Psoas muscle (tissue), 8 donors: ENCODE data around the gene LACC1. TPM values are rescaled to one million over a fixed set of nuclear protein-coding genes. Genes with fewer than 3 reads are reported as not detected.

Experiments
- ATAC-seq, 4 donors: fragments of 200-7000 bp; cut with Tn5 transposase; one replicate each; pipeline ENCODE4 v1.9.1; 2020; ENCODE audit warnings: moderate library complexity in 3 of 4, mild to moderate bottlenecking in 2 of 4
- DNase-seq, 2 donors: peaks; one replicate each; pipeline ENCODE4 v3.0.0-alpha.2; 2020
- H3K27ac ChIP-seq: fragments of 200-600 bp; one replicate; pipeline ENCODE4 v1.8.0; 2022
- H3K27me3 ChIP-seq, 3 donors: fragments of 200-600 bp in 1 of 3; one replicate each; pipeline versions ENCODE4 v1.6.1 to v1.8.0; 2013 to 2022; ENCODE audit warnings: low read length in 2 of 3, mild to moderate bottlenecking in 2 of 3, moderate library complexity in 1 of 3; ENCODE audit not compliant: insufficient read depth in 3 of 3
- H3K36me3 ChIP-seq, 2 donors: fragments of 200-600 bp in 1 of 2; one replicate each; pipeline versions ENCODE4 v1.6.1 to v1.8.0; 2013 to 2022; ENCODE audit warnings: low read depth in 1 of 2, mild to moderate bottlenecking in 1 of 2, moderate library complexity in 1 of 2; ENCODE audit not compliant: insufficient read depth in 1 of 2
- H3K4me1 ChIP-seq: fragments of 200-600 bp; one replicate; pipeline ENCODE4 v1.8.0; 2022
- H3K4me3 ChIP-seq: fragments of 200-600 bp; one replicate; pipeline ENCODE4 v1.8.0; 2022; ENCODE audit warnings: mild to moderate bottlenecking
- H3K9me3 ChIP-seq: fragments of 200-600 bp; one replicate; pipeline ENCODE4 v1.8.0; 2022
- CTCF ChIP-seq: fragments of 200-600 bp; IDR thresholded peaks from one replicate; pipeline ENCODE4 v1.8.0; 2022; ENCODE audit warnings: antibody characterized with exemption
- WGBS, 3 donors: extraction: QIAGEN DNeasy Blood & Tissue Kit; methylation state at CpG; one replicate each; pipeline versions ENCODE4 v1.1.6 to v1.1.7; 2013; 5-methylcytosine and 5-hydroxymethylcytosine counted together
- intact Hi-C, 2 donors: fragments of 100-400 bp; cut with DNase I; formaldehyde crosslinking; loops; one replicate each; pipeline versions ENCODE4 v1.11.0 to v1.14.2; 2022
- polyA plus RNA-seq, 3 donors: library from polyadenylated mRNA; stranded (reverse); fragments of 200-250 nt; gene quantifications; one replicate each; pipeline ENCODE4 v1.2.3, GENCODE V29; 2013
- total RNA-seq, 4 donors: library from RNA; stranded (reverse); fragmentation: NEBNext Ultra II Directional in 2 of 4; extraction: Animal tissue kit (Norgen Biotek cat#: 25700) in 2 of 4; gene quantifications; one replicate each; pipeline versions ENCODE4 v1.2.1 to v1.2.4, GENCODE V29; 2021 to 2023
- donor health status: healthy with polysubstance abuse.
- donor health status: DM: no; HTN: no; CAD: no; lungs with moderate emphysema.
- donor health status: Bipolar disorder and iron deficiency.
- donor health status: healthy.
- donor health status: DM: yes; HTN: yes; CAD: no.
- donor health status: DM: no; HTN: no; CAD: no.
- donor health status: DM: no; HTN: no; CAD: no.
- donor health status: DM: yes; HTN: yes; CAD: no.

Gene LACC1
- total and polyA plus RNA-seq, 7 donors, result 0.35 to 3.2 (median 1.9) TPM

DNA sequence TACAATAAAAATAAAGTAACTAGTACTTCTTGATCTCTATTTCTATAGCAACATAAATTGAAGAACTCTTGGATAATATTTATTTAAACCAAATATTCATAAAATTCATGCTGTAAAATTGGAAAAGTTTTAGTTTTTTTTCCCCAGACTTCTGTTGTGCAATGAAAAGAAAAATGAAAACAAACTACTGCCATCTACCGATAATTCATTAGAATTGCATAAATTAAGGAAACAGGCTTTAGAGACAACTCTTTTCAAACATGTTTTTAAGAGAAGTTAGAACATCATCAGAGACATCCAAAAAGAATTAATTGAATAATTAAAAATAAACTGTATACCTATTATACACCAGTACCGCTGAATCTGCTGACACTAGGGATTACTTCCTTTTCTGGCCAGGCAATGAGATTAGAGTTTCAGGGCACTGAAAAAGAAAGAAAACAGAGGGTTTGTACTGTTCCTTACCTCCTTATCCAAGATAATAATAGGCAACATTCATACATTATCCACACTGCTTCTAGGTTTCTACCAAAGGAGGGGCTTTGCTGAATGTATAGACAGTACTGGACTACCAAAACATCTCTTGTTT, 5.1 kb upstream of the LACC1 start:
- no peaks in the 10 kb centered on the region for H3K27me3 ChIP-seq
- no peaks in the 10 kb centered on the region for H3K36me3 ChIP-seq
- ATAC-seq (no peak), DNase-seq (no peak)
- TF ChIP-seq CTCF, result peak; percentile 75
- 10 to 19% (median 18%) methylated on average over 2 of the region's 2 CpGs for WGBS, 3 donors
- intact Hi-C loops, result loop anchor here (2.0 to 10.0 kb wide), 5 partner anchors 570 to 1282 kb away; no protein-coding TSS in a partner anchor
- H3K27ac ChIP-seq, result no peak overlapping the region
- no peaks in the 10 kb centered on the region for H3K9me3 ChIP-seq
- H3K4me1 ChIP-seq, result no peaks in the 10 kb centered on the region
- H3K4me3 ChIP-seq, result no peak overlapping the region

DNA sequence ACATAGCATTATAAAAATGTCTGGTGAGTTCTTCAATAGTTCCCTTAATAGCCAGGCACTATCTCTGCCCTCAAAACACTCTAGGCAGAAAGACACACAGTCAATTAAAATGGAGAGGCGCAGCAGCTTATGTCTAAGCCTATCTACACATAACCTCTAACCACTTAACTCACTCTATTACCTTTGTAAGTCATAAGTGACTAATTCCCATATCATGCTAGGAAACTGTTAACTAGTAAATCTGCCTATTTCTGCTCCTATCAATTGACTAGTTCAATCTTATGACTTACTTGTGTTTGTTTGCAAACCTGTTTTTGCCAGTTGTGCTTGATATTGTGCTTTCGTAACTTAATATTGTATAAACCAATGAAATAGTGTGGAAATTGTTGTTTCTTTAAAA, 3.3 kb upstream of the LACC1 start:
- H3K4me3 ChIP-seq, result no peak overlapping the region
- intact Hi-C loops, result loop anchor here (10.0 kb wide), 3 partner anchors 572 to 912 kb away; no protein-coding TSS in a partner anchor
- no peaks in the 10 kb centered on the region for H3K27me3 ChIP-seq
- H3K9me3 ChIP-seq, result no peaks in the 10 kb centered on the region
- no peak overlapping the region for H3K27ac ChIP-seq
- ATAC-seq (no peak), DNase-seq (no peak)
- WGBS, 3 donors, result 95 to 99% (median 97%) methylated on average over 2 of the region's 2 CpGs
- no peaks in the 10 kb centered on the region for H3K36me3 ChIP-seq
- no peak for TF ChIP-seq CTCF
- H3K4me1 ChIP-seq, result no peaks in the 10 kb centered on the region

- H3K4me1 ChIP-seq, result no peaks in the 10 kb centered on the region
- no peak for TF ChIP-seq CTCF
- no peak overlapping the region for H3K4me3 ChIP-seq
- no peak for DNase-seq
- no peak for ATAC-seq
- H3K27me3 ChIP-seq, result no peaks in the 10 kb centered on the region
- intact Hi-C loops, result loop anchor here (10.0 kb wide), 3 partner anchors 573 to 913 kb away; no protein-coding TSS in a partner anchor
- no peak overlapping the region for H3K27ac ChIP-seq
- no peaks in the 10 kb centered on the region for H3K36me3 ChIP-seq
- H3K9me3 ChIP-seq, result no peaks in the 10 kb centered on the region
Measured at GRCh38 chr13:43877326-43877725, 2.4 kb upstream of the LACC1 start.

DNA sequence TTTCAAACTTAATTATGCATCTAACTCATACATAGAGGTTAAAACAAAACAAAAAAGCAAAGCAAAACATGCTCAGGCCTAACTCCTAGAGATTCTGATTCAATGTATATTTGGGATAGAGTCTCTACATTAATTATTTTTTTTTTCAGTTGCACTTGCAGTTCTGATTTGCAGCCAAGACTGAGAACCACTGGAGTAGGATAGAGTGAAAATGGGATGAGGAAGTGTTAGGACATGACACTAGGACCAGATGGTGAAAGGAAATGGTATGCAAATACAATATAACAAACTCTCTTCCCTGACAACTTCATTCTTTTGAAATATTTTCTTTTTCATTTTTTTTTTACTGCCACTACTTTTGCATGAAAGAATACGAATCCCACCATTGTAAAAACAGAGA, 1.9 kb upstream of the LACC1 start:
- no peak for ATAC-seq
- H3K4me3 ChIP-seq, result no peak overlapping the region
- no peak overlapping the region for H3K27ac ChIP-seq
- intact Hi-C loops, result loop anchor here (10.0 kb wide), 3 partner anchors 573 to 913 kb away; no protein-coding TSS in a partner anchor
- H3K4me1 ChIP-seq, result no peaks in the 10 kb centered on the region
- TF ChIP-seq CTCF, result no peak
- H3K9me3 ChIP-seq, result no peaks in the 10 kb centered on the region
- H3K36me3 ChIP-seq, result no peaks in the 10 kb centered on the region
- no peaks in the 10 kb centered on the region for H3K27me3 ChIP-seq
- WGBS, 3 donors, result 88 to 99% (median 96%) methylated on average over 1 of the region's 1 CpG
- DNase-seq, result no peak
